ENCODE measurements around the gene EML2.

GRCh38 chr19:45687599-45687998 is 48.4 kb upstream of the EML2 start:
- TF ChIP-seq SKIL (IDR thresholded peaks at IDR 0.05; ENCODE audit: low read depth, poor library complexity, severe bottlenecking): no peak
- TF ChIP-seq PAX8 (IDR thresholded peaks at IDR 0.05): no peak
- TF ChIP-seq SIN3A (IDR thresholded peaks at IDR 0.05; ENCODE audit: low read depth, low read length): no peak
- TF ChIP-seq POLR2AphosphoS5 (IDR thresholded peaks at IDR 0.05; ENCODE audit: low read length): no peak; the same call in 1 of the 2 replicates
- TF ChIP-seq POLR2A (IDR thresholded peaks at IDR 0.05; ENCODE audit: low read depth, low read length): peak; percentile 59
- no peak for TF ChIP-seq RBBP5 (conservative IDR thresholded peaks at IDR 0.05)
- no peak for TF ChIP-seq CTCF (IDR thresholded peaks at IDR 0.05 in 2 of 3, conservative IDR thresholded peaks at IDR 0.05 in 1 of 3; ENCODE audit: control insufficient read depth in 2 of 3, extremely low read depth in 1 of 3, insufficient read depth in 1 of 3, low read depth in 3 of 3, low read length in 3 of 3)

All from GM12878 (cell line).